Glomerular visceral epithelial cell (primary cell): ENCODE results near the gene TEDC1.
A peak's percentile ranks its signal among the peaks of the same experiment; 100 is the strongest.

Experiments used
- DNase-seq: peaks from one replicate; pipeline ENCODE4 v3.0.0-alpha.2; 2016; ENCODE audit errors: extremely low spot score

TEDC1 gene

DNA sequence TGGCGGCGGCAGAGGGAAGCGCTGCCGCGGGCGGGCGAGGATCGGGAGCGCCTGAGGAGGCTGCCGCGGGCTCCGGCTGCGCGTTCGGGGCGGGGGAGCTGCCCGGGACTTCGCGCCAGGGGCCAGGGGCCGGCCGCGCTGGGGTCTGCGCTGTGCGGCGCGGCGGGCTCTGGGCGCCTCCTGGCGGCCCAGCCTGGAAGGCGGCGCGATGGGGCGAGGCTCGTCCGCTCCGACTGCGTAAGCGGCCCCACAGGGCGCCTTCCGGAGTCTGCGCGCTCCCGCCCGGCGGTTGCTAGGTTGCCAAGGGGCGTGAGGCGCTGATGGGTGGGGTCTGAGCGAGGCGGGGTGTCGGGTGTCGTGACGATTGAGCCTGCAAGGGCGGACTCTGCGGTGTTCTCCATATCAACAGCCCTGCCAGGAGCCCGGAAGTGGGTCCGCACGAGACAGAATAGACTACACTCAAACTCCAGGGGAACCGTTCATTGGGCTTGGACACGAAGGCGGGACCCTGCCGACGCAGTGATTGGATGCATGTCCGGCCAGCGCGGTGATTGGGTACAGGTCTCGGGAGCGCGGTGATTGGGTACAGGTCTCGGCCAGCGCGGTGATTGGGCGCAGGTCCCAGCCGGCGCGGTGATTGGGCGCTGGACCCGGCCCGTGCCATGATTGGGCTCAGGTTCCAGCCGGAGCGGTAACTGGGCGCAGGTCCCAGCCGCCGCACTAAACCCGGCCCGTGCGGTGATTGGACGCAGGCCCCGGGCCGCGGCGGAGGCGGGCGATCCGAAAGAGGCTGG is at the start of gene TEDC1:
Gene TEDC1 (plus strand): TSS at position 675 of the 794 bp plus-strand sequence. CDS start 130 bp downstream, outside the sequence.
- DNase-seq, result peak; percentile 100

GRCh38 chr14:105442125-105442524 is 48.9 kb upstream of the TEDC1 start:
- no peak for DNase-seq

DNA sequence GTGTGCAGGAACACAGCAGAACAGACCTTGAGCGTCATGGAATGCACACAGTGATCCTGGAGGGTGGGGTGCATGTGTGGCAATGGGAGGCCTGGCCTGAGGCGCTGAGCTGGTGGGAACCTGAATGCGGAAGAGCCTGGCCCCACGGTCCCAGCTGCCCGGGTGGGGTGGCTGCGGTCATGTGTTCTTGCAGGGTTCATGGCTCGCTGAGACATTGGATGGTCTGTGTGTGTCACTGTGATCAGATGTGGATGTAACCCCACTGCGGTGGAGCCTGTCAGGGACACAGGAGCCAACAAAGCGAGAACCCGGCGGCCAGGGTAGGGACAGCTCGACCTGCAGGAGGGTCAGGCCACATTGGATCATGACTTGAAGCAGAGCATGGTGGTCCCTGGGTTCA is 48.2 kb upstream of the TEDC1 start:
- no peak for DNase-seq

- DNase-seq, result no peak
Measured at GRCh38 chr14:105444859-105445258, 46.2 kb upstream of the TEDC1 start.

DNA sequence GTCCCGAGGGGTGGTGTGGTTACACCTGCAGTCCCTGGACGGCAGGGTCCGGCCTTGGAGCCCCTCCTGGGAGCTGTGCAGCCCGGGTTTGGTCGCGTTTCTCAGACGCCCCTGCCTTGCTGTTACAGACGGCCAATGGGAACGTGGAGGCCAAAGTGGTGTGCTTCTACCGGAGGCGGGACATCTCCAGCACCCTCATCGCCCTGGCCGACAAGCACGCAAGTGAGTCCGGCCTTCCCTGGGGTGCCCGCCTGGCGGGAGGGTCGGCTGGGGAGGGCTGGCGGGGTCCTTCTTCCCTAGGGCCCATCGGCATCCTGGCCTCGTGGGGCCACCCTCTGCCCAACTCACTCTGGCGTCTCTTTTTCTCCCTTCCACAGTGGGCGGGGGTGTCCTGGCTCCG is 45.8 kb upstream of the TEDC1 start:
- no peak for DNase-seq

- no peak for DNase-seq
Measured at GRCh38 chr14:105445901-105446845, 44.9 kb upstream of the TEDC1 start.

DNA sequence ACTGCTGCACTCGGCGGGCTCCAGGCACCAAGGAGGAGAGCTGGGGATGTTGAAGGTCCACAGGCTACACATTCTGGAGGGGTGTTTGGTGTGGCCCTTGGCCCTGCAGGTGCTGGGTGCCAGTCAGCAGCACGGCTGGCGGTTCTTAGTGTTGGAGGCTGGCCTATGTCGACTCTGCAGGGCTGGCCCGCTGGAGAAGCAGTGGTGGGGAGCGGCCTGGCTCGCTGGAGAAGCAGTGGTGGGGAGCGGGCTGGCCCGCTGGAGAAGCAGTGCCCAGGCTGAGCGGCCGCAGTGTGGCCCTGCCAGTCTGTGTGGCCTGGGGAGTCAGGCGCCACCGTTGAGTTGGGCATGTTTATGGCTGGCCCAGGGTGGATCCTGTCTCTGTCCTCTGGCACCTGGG is 44.1 kb upstream of the TEDC1 start:
- no peak for DNase-seq

DNA sequence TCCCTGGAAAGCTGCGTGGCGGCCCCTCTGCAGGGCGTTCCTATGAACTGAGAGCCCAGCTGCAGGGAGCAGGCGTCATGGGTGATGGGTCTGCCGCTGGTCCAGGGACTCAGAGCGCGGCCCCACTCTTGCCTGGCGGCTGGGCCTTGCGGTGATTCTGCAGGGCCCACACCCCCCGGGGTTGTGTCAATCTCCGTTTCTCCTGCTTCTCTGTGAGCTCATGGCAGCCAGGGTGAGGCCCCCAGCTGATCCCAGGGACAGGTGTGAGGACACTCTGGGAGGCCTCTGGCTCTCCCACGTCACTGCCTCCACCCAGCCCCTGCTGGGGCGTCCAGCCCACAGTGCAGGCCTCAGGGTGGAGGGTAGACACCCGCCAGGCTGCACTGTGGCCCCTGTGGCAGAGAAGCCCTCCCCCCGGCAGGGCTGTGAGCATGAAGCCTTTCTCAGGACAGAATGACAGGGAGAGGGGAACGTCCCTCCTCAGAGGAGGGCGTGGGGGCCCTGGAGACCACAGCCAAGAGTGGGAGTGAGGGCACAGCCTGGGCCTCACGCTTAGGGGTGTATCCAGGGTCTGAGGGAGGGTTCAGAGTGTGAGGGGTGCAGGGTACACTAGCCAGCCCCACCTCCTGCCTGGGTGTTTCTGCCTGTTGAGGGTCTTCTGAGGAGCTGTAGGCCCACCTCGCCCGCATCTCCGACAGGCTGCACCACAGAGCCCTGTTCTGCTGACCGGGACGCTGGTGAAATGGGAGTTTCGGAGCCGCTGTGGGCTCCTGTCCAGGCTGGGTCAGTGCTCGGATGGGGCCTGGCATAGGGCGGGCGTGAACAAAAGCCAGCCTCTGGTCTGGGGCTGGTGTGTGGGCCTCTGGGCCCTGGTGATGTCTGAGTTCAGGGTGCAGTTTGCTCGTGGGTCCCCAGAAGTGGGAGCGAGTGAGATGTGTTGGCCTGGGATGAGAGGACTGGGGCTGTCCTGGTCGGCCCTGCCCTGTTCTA is 43.1 kb upstream of the TEDC1 start:
- DNase-seq, result no peak

GRCh38 chr14:105448706-105449111 is 42.3 kb upstream of the TEDC1 start:
- peak; percentile 43 for DNase-seq

- DNase-seq, result no peak
Measured at GRCh38 chr14:105449276-105450122, 41.5 kb upstream of the TEDC1 start.

GRCh38 chr14:105450123-105450505 is 40.9 kb upstream of the TEDC1 start:
- DNase-seq, result no peak

GRCh38 chr14:105450864-105451720 is 40.0 kb upstream of the TEDC1 start:
- no peak for DNase-seq

DNA sequence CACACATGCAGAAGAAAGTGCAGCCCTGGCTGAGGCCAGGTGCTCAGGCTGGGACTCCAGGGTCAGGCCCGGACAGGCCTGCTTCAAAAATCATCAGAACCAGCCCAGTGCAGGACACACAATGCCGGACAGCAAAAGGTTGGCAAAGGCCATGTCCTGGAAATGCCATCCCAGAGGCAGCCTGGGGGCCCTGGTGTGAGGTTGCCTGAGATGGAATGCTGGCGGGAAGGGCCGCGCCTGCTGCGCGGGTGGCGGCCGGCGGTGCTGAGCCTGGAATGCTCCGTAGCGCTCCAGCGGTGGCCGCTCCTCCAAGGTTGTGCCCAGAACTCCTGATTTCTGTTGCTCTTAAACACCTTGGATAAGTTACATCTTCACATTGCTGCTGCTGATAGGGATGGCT is 38.1 kb upstream of the TEDC1 start:
- no peak for DNase-seq

DNA sequence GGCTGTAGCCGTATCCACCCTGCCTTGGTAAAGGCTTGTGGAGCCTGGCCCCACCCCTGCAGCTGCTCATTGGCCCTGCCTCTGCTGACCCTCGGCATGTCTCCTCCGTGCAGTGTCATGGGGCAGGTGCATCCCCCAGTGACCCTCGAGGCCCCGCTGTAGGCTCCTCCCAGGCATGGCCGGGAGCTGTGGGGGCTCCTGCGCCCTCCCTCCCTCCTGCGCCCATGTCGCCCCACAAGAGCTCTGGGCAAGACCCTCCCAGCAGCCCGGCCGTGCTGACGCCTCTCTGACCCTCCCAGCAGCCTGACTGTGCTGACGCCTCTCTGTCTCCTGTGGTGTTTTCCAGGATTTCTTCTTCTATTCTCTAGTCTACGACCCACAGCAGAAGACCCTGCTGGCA is 37.2 kb upstream of the TEDC1 start:
- no peak for DNase-seq

GRCh38 chr14:105455086-105455640 is 35.9 kb upstream of the TEDC1 start:
- DNase-seq, result no peak

DNA sequence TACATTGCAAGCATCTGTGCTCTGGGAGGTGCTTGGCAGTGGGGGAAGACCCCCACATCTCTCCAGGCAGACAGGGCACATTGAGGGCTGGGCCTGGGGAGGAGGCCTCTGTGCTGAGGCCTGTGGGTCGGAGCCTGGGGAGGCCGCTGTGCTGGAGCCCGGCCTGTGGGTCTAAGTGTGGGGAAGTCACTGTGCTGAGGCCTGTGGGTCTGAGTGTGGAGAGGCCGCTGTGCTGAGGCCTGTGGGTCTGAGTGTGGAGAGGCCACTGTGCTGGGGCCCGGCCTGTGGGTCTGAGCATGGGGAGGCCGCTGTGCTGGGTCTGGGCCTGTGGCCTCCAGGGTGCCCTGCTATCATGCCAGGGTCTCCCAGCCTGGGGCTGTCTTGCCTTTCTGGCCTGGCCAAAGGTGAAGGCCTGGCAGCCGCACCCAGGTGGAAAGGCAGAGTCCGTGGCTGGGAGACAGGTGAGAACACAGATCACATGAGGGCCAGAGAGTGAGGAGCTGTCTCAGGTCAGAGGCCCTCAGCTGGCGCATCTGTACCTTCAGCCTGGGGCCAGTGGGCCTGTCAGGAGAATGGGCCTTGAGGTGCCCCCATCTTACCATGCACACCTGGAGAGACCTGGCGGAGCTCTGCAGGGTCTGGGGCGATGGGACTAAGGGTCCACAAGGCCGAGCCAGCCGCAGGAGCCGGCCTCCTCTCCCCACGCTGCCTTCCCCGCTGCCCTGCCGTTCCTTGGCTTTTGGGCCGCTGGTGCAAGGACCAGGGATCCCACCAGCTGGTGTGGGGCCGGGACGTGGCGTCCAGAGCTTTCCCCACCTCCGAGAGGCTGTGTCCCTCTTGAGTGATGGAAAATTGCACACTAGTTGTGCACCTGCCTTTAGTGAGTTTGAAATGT is 35.0 kb upstream of the TEDC1 start:
- no peak for DNase-seq

GRCh38 chr14:105456736-105457617 is 34.1 kb upstream of the TEDC1 start:
- no peak for DNase-seq
